ENCODE data around the gene CD2AP.

DNA sequence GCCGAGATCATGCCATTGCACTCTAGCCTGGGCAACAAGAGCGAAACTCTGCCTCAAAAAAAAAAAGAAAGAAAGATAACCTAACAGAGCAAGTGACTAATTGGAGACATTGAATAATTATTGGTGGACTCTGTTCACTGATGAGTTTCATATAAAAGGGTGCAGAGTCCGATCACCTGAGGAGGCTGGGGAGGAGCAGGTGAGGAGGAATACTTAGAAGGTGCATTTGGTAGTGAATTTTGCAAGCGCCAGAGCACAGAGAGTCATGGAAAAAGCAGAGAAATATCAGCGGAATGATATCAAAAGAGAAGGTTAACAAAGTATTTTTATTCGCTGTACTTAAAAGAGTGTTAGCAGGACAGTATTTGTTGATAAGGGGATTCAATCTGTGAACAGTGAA lies 44.4 kb downstream of the CD2AP start:
- TF ChIP-seq CTCF (IDR thresholded peaks at IDR 0.05; ENCODE audit: insufficient read depth, low read depth, low read length) (no peak), EZH2 (IDR thresholded peaks at IDR 0.05; ENCODE audit: insufficient read depth, low read length) (no peak)
